BJ (cell line): ENCODE results near the gene VWA5B2. TPM values are rescaled to one million over a fixed set of nuclear protein-coding genes. Genes with fewer than 3 reads are reported as not detected.

Experiments
- CTCF ChIA-PET: fragments of 350-600 bp; formaldehyde crosslinking; extraction: SDS; loops from one replicate; lab custom pipeline; 2021; ENCODE audit warnings: antibody characterized with exemption, inconsistent platforms; lab: Yijun Ruan, JAX
- POLR2A ChIA-PET: fragments of 300-600 bp; sonication (Branson Sonifier 250); formaldehyde crosslinking; extraction: SDS; loops from one replicate; lab custom pipeline; 2021; ENCODE audit warnings: antibody characterized with exemption; lab: Charles Lee
- DNase-seq: peaks from one replicate; pipeline ENCODE4 v3.0.0-alpha.2; 2011; ENCODE audit warnings: low read depth
- H3K27me3 ChIP-seq: 2 replicates; pipeline ENCODE4 v1.6.0; 2011; ENCODE audit warnings: low read length; ENCODE audit not compliant: control insufficient read depth, insufficient read depth
- H3K36me3 ChIP-seq: 2 replicates; pipeline ENCODE4 v1.5.1; 2011; ENCODE audit warnings: low read length; ENCODE audit not compliant: control insufficient read depth, insufficient read depth
- H3K4me3 ChIP-seq: 2 replicates; pipeline ENCODE4 v1.5.1; 2011; ENCODE audit warnings: low read depth, mild to moderate bottlenecking, control low read depth, low read length
- CTCF ChIP-seq: IDR thresholded peaks from 2 replicates; pipeline ENCODE4 v1.5.1; 2011; ENCODE audit warnings: low read depth, mild to moderate bottlenecking, control low read depth, inconsistent platforms, low read length, moderate library complexity; ENCODE audit not compliant: insufficient read depth
- polyA plus RNA-seq: library from polyadenylated mRNA; depleted of rRNA; stranded (reverse); fragments of >200 nt; gene quantifications from 2 replicates; pipeline ENCODE4 v1.2.3, GENCODE V29; 2011

The VWA5B2 gene
- polyA plus RNA-seq, 1 experiment = not detected

GRCh38 chr3:184248454-184249411 is 19.3 kb downstream of the VWA5B2 start, which contains the start of gene ALG3:
Gene ALG3 (minus strand): TSS chr3:184248962. CDS start chr3:184248940, 22 bp downstream.
- ChIA-PET CTCF (interaction anchor here (0.6 to 1.4 kb wide), 8 partner anchors 9 to 350 kb away, joined by 3 to 7 read pairs (median 3); no protein-coding TSS in a partner anchor), POLR2A (no interaction called here)
- DNase-seq = no peak
- Histone ChIP-seq H3K36me3 (peaks cover 15% of the 10 kb centered on the region), H3K27me3 (no peaks in the 10 kb centered on the region), H3K4me3 (peak within 1 kb of the TSS; percentile 98)
- no peak for TF ChIP-seq CTCF

- POLR2A ChIA-PET = no interaction called here
- peak; percentile 64 for TF ChIP-seq CTCF
- H3K27me3 ChIP-seq = no peaks in the 10 kb centered on the region
- H3K4me3 ChIP-seq = peak within 1 kb of the TSS; percentile 98
- peaks cover 10% of the 10 kb centered on the region for H3K36me3 ChIP-seq
- peak; percentile 84 for DNase-seq
- CTCF ChIA-PET = interaction anchor here (0.6 to 1.4 kb wide), 26 partner anchors 9 to 365 kb away, joined by 3 to 16 read pairs (median 4); partner anchors contain the start of genes AP2M1, EIF2B5 and PARL
These were observed 20.2 kb downstream of the VWA5B2 start, which contains the start of gene EEF1AKMT4 for GRCh38 chr3:184249412-184250166. Gene EEF1AKMT4 (plus strand): TSS chr3:184249672. CDS start chr3:184249695, 23 bp downstream.

- peak; percentile 97 for TF ChIP-seq CTCF
- ChIA-PET CTCF (interaction anchor here (0.6 to 1.4 kb wide), 23 partner anchors 8 to 365 kb away, joined by 3 to 16 read pairs (median 4); partner anchors contain the start of genes AP2M1, EIF2B5 and PARL), POLR2A (no interaction called here)
- Histone ChIP-seq H3K36me3 (peaks cover 3% of the 10 kb centered on the region), H3K27me3 (no peaks in the 10 kb centered on the region), H3K4me3 (peak overlapping the region; percentile 98)
- peak; percentile 39 for DNase-seq
These were observed 20.9 kb downstream of the VWA5B2 start for GRCh38 chr3:184250167-184250828.

- H3K4me3 ChIP-seq = no peak overlapping the region
- ChIA-PET POLR2A (no interaction called here), CTCF (interaction anchor here (1.0 to 1.5 kb wide), 3 partner anchors 15 to 238 kb away, joined by 3 read pairs; partner anchors contain the start of gene ABCC5)
These were observed 26.1 kb downstream of the VWA5B2 start for GRCh38 chr3:184255291-184256039.

More at GRCh38 chr3:184255291-184256039, 26.1 kb downstream of the VWA5B2 start:
- Histone ChIP-seq H3K36me3 (no peaks in the 10 kb centered on the region), H3K27me3 (peaks cover 6% of the 10 kb centered on the region)
- no peak for DNase-seq
- TF ChIP-seq CTCF = no peak
